Keratinocyte (primary cell): Measurements from ENCODE around the gene ANAPC1.
"Not testable (repeated sequence)": the region's sequence is repeated elsewhere in the genome, so short reads cannot be mapped to it uniquely, and the experiment has no call there.

Source experiments
- CTCF ChIP-seq, 3 experiments: IDR thresholded peaks in 1 of 3; conservative IDR thresholded peaks in 1 of 3; optimal IDR thresholded peaks in 1 of 3; 2 replicates in 2 of 3; 3 replicates in 1 of 3; pipeline versions ENCODE3 to v1.5.1; 2011; ENCODE audit warnings: low read length in 3 of 3, mild to moderate bottlenecking in 3 of 3, moderate library complexity in 2 of 3, control low read depth in 1 of 3, inconsistent platforms in 1 of 3; ENCODE audit not compliant: insufficient read depth in 2 of 3; ENCODE audit errors: extremely low read depth in 1 of 3
- EZH2 ChIP-seq: IDR thresholded peaks from one replicate; pipeline ENCODE4 v1.6.1; 2012; ENCODE audit warnings: inconsistent platforms, mild to moderate bottlenecking, low read length, moderate library complexity

DNA sequence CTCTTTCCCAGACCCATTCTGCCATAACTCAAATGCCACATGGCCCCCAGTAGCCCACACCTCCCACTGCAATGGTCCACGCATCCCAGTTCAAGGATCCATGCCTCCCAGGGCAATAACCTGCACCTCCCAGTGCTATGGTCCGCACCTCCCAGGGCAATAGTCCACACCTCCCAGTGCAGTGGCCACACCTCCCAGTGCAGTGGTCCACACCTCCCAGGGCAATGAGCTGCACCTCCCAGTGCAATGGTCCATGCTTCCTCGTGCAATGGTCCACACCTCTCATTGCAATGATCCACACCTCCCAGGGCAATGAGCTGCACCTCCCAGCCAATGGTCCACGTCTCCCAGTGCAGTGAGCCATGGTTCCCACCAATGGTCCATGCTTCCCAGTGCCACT, 135.6 kb downstream of the ANAPC1 start:
- not testable (repeated sequence) for TF ChIP-seq EZH2; CTCF (optimal IDR thresholded peaks at IDR 0.05 in 1 of 3, IDR thresholded peaks at IDR 0.05 in 1 of 3, conservative IDR thresholded peaks at IDR 0.05 in 1 of 3; ENCODE audit: extremely low read depth in 1 of 3, insufficient read depth in 2 of 3, low read length in 3 of 3)
